GM18526 (cell line): ENCODE data around the gene HYAL2.
A peak's percentile ranks its signal among the peaks of the same experiment; 100 is the strongest.

Source experiments
- POLR2A ChIP-seq: IDR thresholded peaks from 3 replicates; pipeline ENCODE4 v1.6.1; 2011; ENCODE audit not compliant: insufficient read length; ENCODE audit errors: extremely low read depth

The HYAL2 gene

GRCh38 chr3:50303013-50303815 lies 19.3 kb downstream of the HYAL2 start, which contains the start of gene HYAL1:
HYAL1 (minus strand) TSS chr3:50303574; CDS start chr3:50302956, 618 bp downstream.
- TF ChIP-seq POLR2A, result no peak

- TF ChIP-seq POLR2A, result no peak
Observed at GRCh38 chr3:50302095-50303012, 20.2 kb downstream of the HYAL2 start.

- TF ChIP-seq POLR2A, result no peak
Observed at GRCh38 chr3:50300681-50301254, 21.8 kb downstream of the HYAL2 start.

GRCh38 chr3:50299929-50300680 lies 22.4 kb downstream of the HYAL2 start:
- no peak for TF ChIP-seq POLR2A

GRCh38 chr3:50299638-50299928 lies 23.0 kb downstream of the HYAL2 start:
- TF ChIP-seq POLR2A, result no peak

- peak; percentile 79 for TF ChIP-seq POLR2A
Observed at GRCh38 chr3:50298836-50299637, 23.5 kb downstream of the HYAL2 start, which contains the start of the genes HYAL3 and NAA80. HYAL3 (minus strand) TSS chr3:50299405; CDS start chr3:50295602, 3,803 bp downstream. NAA80 (minus strand) TSS chr3:50299405; CDS start chr3:50297463, 1,942 bp downstream.

- TF ChIP-seq POLR2A, result no peak
Observed at GRCh38 chr3:50297896-50298725, 24.4 kb downstream of the HYAL2 start.

- no peak for TF ChIP-seq POLR2A
Observed at GRCh38 chr3:50297384-50297775, 25.2 kb downstream of the HYAL2 start.

GRCh38 chr3:50296721-50297383 lies 25.7 kb downstream of the HYAL2 start:
- no peak for TF ChIP-seq POLR2A

- TF ChIP-seq POLR2A, result no peak
Observed at GRCh38 chr3:50295553-50296431, 26.8 kb downstream of the HYAL2 start.

- TF ChIP-seq POLR2A, result no peak
Observed at GRCh38 chr3:50294492-50295403, 27.8 kb downstream of the HYAL2 start.
